SK-N-MC (cell line): ENCODE data around the gene ITIH3.

Experiments used
- EZH2 ChIP-seq: fragments of 200-600 bp; sonication (generic); IDR thresholded peaks from one replicate; pipeline ENCODE4 v1.6.1; 2017; ENCODE audit warnings: antibody characterized with exemption
- POLR2AphosphoS5 ChIP-seq: IDR thresholded peaks from 2 replicates; pipeline ENCODE4 v1.6.1; 2012; ENCODE audit warnings: mild to moderate bottlenecking, low read depth, low read length, borderline replicate concordance

- TF ChIP-seq EZH2 = no peak
- TF ChIP-seq POLR2AphosphoS5 = no peak
Measured at GRCh38 chr3:52816199-52816598, 21.6 kb downstream of the ITIH3 start.
